Stimulated activated CD8-positive, alpha-beta memory T cell treated with anti-CD3 and anti-CD28 coated beads, Interleukin-4, amount 100 ng/mL, for 1 hour (primary cell): ENCODE data around the gene SFXN5.

ENCODE experiments used
- DNase-seq, 2 donors: peaks; one replicate each; pipeline ENCODE4 v3.0.0-alpha.2; 2020; ENCODE audit warnings: low read depth in 2 of 2, low spot score in 1 of 2

SFXN5 gene

DNA sequence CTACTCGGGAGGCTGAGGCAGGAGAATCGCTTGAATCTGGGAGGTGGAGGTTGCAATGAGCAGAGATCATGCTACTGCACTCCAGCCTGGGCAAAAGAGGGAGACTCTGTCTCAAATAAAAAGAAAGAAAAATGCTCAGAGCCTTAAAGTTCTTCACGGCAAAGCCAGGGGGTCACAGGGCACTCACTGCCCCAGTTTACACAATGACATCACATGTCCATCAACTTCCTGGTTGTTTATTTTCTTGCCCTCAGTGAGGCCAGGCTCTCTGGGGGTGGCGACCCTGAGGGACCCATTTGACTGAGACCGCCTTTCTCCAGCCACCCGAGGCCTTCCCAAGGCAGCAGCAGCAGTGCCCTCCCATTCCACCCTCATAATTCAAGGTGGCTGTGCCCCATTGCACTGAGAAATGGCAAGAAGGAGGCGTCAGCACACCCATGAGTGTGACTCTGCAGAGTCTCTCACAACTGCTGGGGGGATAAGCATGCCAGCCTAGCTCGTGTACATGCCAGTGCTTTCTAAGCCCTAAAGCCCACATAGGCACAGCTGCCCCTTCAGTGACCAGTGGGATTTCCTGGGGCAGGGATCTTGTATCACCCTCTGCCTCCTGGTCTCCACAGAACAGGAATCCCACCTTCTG, 50.0 kb downstream of the SFXN5 start:
- no peak for DNase-seq

DNA sequence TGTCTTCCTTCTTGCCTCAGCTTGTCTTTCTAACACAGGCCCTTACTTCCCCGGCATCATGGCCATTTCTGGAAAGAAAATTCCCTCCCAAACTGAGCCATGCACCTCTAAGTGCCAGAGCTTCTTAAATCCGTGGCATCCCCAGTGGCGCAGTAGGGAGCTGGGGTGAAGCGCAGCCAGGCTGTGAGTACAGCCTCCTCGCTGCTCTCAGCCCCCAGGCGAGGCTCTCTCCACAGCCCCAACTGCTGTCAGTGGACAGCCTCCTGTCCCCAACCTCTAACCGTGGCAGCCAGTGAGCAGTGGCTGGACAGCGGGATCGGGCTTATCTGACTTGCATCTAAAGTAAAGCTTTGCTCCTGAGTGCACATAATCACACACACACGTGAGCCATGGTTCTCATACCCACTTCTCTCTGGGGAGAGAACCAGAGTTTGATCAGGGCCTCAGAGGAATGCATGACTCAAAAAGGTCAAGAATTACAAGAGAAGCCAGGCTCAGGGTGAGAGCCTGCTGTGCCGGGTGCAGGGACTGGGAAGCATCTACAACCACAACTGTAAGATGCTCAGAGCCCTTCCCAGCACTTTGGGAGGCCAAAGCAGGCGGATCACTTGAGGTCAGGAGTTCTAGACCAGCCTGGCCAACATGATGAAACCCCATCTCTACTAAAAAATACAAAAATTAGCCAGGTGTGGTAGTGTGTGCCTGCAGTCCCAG, 50.7 kb downstream of the SFXN5 start:
- no peak for DNase-seq

DNA sequence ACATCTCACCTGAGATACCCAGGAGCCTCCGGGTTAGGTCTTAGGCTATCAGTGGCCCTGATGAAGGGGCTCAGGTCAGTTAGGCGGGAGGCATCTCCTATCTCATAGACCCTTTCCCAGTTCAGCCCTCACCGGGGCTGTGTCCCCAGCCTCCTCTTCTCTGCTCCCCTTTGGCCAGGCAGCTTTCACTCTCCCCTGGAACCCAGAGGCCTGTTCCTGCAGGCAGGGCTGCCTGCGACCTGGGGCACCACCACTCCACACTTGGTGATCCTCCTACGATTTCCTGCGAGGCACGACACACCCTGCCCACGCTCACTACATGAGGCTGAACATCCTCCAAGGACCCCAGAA, 51.2 kb downstream of the SFXN5 start:
- DNase-seq: no peak

DNA sequence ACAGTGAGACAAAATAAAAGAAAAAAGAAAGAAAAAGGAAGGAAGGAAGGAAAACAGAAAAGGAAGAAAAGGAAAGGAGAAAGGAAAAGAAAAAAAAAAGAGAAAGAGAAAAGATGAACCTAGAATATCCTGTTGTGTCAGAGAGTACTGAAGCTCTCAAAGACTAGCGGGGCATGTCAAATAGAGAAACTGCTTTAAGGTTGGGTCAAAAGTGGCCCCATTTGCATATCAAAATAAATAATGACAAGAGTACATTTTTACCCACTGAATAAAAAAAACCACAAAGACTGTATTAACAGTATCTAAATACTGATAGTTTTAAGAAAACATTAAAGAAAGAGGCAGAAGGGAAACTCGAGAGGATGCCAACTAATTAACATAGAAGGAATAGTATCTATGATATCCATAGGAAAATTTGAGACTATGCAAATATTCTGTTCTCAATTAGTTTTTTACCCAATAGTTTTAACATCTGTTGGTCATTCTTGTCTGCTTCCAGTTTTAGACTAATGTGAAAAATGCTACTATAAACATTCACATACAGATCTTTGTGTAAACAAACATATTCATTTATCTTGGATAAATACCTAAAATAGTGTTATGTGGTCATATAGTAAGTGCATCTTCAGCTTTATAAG, 53.2 kb downstream of the SFXN5 start:
- DNase-seq: no peak

DNA sequence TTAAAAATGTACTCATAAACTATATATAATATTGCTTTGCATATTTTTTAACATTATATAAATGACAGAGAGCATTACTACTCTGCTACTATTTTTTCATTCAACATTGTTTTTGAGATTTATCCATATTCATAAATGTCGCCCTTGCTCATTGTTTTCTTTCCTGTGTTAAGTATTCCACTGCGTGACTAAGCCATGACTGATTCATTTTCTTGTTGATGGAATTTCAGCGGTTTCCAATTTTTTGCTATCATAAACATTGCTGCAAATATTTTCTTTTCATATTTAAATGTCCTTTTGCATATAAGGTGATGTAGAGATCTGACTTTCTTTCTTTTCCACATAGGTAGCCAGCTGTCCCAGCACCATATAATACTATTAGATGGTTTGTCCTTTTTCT, 57.6 kb downstream of the SFXN5 start:
- no peak for DNase-seq

DNA sequence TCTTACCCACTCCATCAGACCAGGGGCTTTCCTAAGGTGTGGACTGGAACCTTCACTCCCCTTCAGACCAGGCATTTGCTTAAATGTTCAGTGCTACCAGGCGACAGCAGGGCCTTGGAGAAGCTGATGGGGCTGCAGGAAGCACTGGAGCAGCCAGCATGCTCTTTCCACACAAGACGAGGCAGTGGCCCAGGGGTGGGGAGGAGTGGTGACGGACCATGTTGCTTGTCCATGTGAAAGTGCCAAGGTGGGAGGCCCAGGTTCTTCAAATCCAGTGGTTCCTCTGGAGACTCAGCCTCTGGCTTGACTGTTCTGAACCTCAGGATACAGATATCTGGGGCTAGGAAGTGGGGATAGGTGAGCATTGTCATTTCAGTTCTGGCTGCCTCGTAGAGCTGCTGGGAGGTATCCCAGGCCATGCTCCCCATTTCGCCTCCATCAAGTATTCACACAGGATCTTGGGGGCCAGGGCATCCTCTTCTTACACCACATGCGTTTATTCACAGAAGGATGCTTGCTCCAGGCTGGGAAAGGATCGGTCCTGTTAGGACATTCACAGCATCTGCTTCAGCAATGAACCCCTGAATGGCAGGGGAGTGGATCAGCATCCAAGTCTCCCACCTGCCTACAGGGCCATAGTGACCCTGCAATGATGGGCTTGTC, 62.2 kb downstream of the SFXN5 start:
- DNase-seq: no peak

DNA sequence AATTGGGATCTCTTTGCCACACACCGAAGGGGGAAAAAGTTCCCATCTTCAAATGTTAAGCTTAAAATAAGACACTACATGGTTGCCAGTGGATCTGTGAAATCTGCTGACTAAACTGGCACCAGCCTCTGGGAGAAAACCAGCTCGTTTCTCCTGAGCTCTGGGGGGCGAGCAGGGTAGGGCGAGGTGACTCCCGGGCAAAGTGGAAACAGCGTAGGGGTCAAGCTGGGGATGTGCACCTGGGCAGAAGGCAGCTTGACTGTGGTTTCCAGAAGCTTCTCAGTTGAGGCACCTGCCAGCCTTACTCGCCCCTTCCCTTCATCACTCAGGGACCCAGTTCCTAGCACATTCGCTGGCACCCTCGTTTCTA, 62.8 kb downstream of the SFXN5 start:
- DNase-seq: no peak

DNA sequence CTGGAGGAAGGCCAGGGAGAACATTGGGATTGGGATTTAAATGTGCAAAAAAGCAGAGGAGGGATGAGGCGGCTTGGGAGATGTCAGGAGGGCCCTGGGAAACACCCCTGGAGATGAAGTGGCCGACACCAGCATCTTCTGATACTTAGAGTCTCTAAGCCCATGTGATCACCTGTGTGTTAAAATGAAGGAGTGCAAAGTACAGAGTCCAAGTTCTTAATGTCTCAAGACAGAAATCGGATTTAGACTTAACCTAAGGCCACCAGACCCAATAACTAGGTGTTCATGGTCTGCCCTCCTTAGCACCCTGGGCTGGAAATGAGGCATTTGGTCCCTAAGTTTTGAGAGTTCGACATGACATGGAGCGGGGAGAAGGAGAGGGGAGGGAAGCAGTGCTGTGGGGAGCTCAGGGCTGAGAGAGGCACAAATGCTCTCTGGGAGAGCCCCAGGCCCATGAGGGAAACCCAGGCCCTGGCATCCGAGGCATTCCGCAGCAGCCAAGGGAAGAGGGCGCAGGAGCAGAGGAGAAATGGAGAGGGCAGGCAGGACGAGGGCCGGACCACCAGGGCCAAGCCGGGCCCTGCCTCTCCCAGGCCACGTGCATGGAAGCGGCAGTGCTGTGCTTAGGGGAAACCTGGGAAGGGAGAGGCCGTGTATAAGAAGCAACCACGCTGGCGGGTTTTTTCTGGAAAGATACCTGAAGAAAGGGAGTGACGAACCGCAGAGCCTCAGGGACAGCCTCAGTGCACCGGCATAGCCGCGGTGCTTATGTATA, 63.3 kb downstream of the SFXN5 start:
- no peak for DNase-seq

DNA sequence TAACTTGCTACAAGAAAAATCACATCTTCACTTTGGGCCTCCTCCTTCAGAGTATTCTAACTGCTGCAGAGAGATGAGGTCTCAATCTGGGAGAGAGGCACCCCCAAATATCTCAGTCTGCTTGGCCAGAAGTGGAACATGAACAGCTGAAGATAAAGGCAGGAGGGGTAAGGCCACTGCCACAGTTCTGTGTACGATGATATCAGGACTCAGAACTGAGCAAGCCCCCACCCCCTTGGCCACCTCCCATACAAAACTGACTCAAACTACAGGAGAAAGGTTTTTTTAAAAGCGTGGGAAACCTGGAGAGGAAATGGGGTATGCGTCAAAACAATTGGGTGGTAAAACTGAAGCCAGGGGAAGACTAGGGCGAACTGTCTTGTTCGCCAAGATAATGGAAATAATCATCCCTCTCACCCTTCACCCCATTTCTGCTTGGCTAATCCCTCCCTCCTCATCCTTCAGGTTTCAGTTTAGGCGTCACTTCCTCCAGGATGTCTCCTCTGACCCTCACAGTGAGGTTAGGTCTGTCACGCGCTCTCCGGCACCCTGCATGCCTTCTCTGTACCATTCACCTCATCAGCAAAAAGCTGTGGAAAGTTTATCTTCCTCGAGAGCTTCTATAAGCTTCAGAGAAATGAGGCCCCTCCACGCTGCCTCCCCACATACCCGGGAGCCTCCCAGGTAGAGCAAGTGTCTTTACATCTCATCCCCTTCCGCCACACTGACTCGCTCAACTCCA, 64.4 kb downstream of the SFXN5 start:
- no peak for DNase-seq

DNA sequence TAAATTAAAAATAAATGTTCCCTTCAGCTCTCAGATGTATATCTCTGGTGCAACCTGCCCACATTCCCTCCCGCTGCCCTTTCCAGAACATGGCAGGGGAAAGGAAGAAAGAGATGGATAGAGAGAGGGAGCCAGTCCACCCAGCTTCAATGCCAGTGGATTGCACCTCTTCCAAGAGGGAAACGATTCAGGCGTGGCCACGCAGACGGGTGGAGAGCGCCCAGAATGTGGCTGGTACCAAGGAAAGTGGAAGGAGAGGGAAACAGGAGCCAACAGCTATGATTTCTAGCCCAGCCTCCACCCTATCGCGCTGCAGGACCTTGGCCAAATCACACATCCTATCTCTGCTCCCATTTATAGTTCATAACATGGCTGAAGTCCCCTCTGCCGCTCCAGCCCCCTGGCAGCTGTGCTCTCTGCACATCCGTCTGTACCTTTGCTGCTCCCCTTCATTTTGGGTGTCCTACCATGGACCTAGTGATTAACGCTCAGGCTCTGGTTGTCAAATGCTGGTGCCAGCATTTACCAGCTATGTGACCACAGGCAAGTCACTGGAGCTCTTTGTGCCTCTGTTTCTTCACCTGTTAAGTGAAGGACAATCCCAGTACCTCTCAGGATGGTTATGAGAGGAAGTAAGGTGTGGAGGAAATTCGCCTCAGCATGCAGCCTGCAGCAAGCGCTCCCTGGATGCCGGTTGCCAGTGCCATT, 66.5 kb downstream of the SFXN5 start:
- no peak for DNase-seq

DNA sequence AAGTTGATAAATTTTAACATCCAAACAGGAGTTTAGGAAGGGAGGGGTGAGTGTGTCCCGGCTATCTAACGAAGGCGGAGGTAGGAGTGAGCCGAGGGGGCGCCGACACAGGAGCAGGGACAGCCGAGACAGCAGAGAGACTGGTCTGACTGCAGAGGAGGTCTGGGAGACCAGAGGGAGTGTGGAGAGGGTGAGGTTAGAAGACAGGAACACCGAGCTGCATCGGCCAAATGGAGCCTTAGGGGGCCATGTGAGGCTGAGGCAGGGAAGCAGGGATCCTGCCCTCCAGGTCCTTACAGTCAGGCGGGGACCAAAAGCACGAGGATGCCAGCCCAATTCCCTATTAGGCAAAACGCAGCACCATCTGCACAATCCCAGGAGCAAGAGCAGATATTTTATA, 67.0 kb downstream of the SFXN5 start:
- no peak for DNase-seq

DNA sequence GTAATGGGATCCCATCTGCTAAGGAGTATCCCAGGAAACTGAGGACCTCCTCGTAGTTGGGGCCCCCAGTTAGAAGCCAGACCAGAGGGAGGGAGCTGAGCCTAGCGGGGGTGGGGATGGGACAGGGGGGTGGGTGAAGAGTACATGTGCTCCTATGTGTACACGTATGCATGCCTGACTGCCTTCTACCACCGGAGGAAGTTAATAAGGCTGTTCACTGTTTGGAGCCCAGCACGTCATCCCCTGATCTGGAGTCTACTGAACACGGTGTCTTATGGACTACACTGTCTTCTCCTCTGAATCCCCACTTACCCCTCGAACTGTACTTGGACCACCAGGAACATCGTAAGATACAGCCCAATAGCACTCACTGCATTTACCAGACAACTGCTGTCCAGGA, 68.5 kb downstream of the SFXN5 start:
- no peak for DNase-seq

DNA sequence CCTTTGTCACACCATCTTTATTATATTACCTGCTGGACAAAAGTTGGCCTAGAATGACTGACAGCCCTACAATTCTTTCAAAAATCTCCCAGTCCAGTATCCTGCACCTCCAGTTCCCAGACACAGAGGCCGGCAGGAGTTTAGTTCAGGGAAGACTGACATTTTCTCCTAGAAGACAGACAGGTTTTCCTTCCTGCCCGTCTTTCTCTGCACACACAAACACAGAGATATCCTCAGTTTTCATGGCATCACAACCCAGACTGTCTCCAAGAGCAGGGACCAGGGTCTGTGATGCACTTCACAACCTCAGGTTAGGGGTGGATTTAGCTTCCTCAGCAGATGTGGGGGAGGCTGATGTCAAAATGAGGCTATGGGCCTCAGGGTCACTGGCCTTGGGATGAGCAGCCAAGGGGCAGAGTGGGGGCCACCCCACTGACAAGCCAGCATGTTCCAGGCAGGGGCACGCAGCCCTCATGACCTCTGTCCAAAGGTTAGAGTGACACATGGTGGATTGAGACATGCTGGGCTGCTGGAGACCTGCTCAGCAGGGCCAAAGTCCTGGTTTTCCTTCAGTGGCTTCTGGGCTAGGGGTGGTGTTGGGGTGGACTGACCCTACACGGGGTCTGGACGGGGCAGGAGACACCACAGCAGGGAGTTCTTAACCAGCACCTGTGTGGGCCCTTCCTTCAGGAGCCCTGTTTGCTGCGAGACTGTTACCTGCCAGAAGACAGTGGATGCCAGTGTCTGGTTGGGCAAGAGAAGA, 70.5 kb downstream of the SFXN5 start:
- no peak for DNase-seq

DNA sequence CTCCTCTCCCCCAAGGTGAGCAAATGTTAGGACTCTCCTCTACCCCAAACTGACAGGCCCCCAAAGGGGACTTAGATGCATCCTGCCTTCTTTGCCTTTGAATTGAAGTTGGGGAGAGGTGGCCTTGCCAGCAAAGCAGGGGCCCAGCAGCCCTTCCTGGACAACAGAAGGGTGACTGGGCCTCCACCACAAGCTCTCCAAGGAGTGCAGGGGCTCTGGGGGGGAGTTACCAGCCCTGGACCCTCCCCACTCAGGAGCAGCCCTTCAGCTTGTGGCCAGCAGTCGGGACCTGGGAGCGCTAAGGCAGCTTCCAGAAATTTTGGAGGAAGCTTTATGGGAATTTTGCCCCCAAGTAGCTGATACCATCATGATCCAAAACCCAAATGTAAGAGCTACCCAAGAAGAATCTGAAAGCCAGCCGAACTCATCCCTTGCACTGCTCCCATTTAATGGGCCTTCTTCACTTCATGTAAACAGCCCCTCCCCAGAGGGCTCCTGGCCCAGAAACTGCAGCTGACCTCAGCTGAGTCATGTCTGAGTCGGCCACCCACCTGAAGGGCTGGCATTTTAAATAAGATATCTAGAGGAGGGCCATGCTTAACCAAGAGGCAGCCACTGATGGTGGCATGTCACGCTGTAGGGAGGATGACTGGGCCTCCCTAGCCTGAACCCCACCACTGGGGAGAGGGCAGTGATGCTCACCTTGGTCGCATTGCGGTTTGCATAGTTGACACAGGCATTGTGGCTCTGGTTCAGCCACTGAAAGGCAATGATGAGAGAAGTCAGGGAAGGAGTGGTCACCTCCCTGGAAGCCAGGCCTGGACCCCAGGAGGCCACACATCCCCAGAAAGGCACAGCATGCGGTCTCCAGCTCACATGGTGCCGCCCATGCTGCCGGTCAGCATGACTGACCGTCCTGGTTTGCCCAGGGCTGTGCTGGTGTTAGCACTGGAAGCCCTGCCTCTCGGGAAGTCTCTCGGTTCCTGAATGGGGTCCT, 71.5 kb downstream of the SFXN5 start:
- no peak for DNase-seq

DNA sequence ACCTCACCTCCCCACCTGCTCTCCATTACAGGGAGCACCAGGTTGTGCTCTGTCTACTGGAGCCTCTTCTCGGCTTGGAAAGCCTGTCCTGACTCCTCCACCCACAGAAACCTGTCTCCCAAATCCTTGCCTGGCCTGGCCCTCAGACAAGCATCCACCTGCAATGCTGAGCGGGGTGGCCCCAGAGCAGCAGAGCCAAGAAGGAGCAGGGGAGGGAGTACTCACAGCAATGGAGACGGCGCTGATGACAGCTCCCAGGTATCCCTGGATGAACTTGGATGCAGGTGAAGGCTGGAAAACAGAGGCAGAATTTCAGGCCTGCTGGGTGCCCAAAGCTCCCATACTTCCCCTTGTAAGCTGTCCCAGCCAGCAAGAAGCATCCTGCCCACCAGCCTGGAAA, 72.8 kb downstream of the SFXN5 start:
- no peak for DNase-seq

DNA sequence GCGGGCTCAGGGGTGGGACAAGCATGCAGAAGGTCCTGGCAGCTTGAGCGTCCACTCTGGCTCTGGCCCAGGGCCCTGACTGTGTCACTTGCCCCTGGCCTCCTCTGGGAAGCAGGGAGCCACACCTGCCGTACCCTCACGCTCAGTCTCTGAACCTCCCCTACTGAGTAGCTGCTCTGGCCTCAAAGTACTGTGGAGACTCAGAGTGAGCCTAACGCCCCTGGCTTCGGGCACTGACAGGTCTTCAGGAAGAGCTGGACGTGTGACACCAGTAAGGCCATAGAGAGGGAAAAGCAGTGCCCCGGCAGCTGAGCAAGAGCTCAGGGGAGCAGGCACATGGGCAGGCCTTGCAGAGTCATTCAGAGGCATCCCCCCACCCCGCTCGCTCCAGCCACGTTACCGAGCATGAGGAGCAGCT, 73.3 kb downstream of the SFXN5 start:
- no peak for DNase-seq

DNA sequence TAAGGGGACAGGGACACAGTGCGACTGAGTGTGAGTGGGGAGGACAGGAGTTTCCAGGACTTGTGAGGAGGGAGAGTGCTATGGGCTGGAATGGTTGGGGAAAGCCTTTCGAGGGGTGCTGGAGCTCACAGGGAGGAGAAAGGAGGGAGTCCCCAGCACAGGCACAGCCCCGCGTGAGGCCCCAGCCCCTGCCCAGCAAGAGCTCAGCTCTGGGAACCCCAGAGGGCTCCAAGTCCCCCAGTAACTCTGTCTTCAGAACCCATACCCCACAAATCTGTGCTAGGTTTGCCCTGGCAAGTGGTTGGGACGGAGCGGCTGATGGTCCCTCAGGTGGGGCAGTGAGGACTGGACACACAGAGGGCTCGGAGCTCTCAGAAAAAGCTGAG, 75.4 kb downstream of the SFXN5 start:
- no peak for DNase-seq

DNA sequence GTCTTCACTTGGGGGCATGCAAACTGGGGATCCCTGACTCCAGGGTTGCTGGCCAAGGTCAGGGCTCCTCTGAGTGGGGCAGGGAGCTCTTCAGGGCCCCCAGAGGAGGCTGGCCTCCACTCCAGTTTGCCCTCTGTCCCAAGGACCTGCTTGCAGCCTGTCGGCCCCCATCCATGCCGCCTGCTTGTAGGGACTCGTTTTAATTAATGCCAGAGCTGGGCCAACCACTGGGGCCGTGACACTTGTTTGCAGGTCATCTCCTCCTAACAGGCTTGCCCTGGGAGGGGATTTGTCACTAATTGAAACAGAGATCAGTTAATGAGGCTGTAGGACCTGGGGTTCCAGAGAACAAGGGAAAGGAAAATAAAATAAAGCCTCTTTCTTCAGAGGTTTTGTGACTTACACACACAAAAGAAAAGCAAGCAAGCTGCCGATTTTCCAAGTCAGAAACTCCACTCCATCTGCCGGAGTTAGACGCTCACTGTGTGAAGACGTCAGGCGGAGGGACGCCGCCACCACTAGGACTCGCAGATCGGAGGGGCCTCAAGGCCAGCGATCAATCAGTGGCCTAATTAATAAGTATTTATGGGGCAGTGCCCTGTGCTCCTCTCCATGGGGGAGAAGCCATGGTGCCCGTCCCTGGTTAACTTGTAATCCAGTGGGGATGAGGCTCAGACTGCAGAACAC, 75.9 kb downstream of the SFXN5 start:
- DNase-seq: no peak
